Nephron (organoid): Measurements from ENCODE around the gene FANK1.

Experiments used
- H3K27ac Mint-ChIP-seq, 3 experiments: 2 replicates each; pipeline ENCODE4 v1.8.0; 2020; ENCODE audit warnings: mixed read lengths in 3 of 3, mild to moderate bottlenecking in 2 of 3, moderate library complexity in 1 of 3
- H3K27me3 Mint-ChIP-seq: 2 replicates; pipeline ENCODE4 v1.8.0; 2021; ENCODE audit warnings: low read depth, mild to moderate bottlenecking, moderate library complexity, mixed read lengths
- H3K36me3 Mint-ChIP-seq: 2 replicates; pipeline ENCODE4 v1.8.0; 2020; ENCODE audit warnings: low read depth, mixed read lengths
- H3K4me1 Mint-ChIP-seq: 2 replicates; pipeline ENCODE4 v1.8.0; 2020; ENCODE audit warnings: mixed read lengths
- H3K4me3 Mint-ChIP-seq, 3 experiments: 2 replicates each; pipeline ENCODE4 v1.8.0; 2020; ENCODE audit warnings: mild to moderate bottlenecking in 3 of 3, mixed read lengths in 3 of 3, moderate library complexity in 2 of 3
- H3K9me3 Mint-ChIP-seq: 2 replicates; pipeline ENCODE4 v1.8.0; 2020; ENCODE audit warnings: mixed read lengths
- TF ChIP-seq, protein P1 (sequence below), 3 experiments: fragments of 200-600 bp; sonication (generic); IDR thresholded peaks; one replicate each; pipeline ENCODE4 v1.5.0; 2021; ENCODE audit warnings: antibody characterized with exemption in 3 of 3; ENCODE audit not compliant: unreplicated experiment in 3 of 3

FANK1 gene

DNA sequence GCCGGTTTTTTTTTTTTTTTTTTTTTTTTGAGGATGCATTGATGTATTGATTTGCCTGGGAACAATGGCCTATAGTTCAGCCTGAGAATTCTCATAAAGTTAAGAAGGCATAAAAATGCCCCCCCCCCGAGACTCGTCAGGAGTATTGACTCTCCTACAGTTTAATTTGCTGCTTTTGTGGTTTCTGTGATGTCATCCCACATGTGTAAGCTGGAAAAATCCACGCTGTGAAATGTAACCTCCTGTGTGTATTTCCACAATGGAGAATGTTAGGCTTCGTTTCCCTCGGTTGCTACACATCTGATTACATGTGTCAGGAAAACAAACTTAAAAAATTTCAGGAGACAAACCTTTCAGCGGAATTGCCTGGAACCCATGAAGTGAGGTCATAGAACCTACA lies 117.9 kb downstream of the FANK1 start:
- Mint-ChIP-seq H3K4me1 (peaks cover 41% of the 10 kb centered on the region), H3K9me3 (peaks cover 4% of the 10 kb centered on the region), H3K4me3 (no peak overlapping the region), H3K27me3 (no peaks in the 10 kb centered on the region), H3K27ac (no peak overlapping the region), H3K36me3 (peaks cover 29% of the 10 kb centered on the region)
- TF ChIP-seq, protein P1, sequence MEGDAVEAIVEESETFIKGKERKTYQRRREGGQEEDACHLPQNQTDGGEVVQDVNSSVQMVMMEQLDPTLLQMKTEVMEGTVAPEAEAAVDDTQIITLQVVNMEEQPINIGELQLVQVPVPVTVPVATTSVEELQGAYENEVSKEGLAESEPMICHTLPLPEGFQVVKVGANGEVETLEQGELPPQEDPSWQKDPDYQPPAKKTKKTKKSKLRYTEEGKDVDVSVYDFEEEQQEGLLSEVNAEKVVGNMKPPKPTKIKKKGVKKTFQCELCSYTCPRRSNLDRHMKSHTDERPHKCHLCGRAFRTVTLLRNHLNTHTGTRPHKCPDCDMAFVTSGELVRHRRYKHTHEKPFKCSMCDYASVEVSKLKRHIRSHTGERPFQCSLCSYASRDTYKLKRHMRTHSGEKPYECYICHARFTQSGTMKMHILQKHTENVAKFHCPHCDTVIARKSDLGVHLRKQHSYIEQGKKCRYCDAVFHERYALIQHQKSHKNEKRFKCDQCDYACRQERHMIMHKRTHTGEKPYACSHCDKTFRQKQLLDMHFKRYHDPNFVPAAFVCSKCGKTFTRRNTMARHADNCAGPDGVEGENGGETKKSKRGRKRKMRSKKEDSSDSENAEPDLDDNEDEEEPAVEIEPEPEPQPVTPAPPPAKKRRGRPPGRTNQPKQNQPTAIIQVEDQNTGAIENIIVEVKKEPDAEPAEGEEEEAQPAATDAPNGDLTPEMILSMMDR (IDR thresholded peaks at IDR 0.05; ENCODE audit: unreplicated experiment in 3 of 3): no peak

GRCh38 chr10:126015413-126015812 lies 119.0 kb downstream of the FANK1 start:
- Mint-ChIP-seq H3K27ac (peak overlapping the region; percentile 12 to 85 (median 77)), H3K4me1 (peaks cover 32% of the 10 kb centered on the region), H3K27me3 (no peaks in the 10 kb centered on the region), H3K4me3 (no peak overlapping the region), H3K9me3 (peaks cover 4% of the 10 kb centered on the region), H3K36me3 (peaks cover 32% of the 10 kb centered on the region)
- TF ChIP-seq, protein P1 (IDR thresholded peaks at IDR 0.05; ENCODE audit: unreplicated experiment in 3 of 3): no peak

GRCh38 chr10:126016156-126016805 lies 119.9 kb downstream of the FANK1 start:
- no peak overlapping the region for H3K4me3 Mint-ChIP-seq
- no peaks in the 10 kb centered on the region for H3K27me3 Mint-ChIP-seq
- H3K36me3 Mint-ChIP-seq: peaks cover 26% of the 10 kb centered on the region
- H3K4me1 Mint-ChIP-seq: peaks cover 32% of the 10 kb centered on the region
- peak overlapping the region; percentile 60 to 85 (median 79) for H3K27ac Mint-ChIP-seq
- TF ChIP-seq, protein P1 (IDR thresholded peaks at IDR 0.05; ENCODE audit: unreplicated experiment in 3 of 3): no peak
- peaks cover 4% of the 10 kb centered on the region for H3K9me3 Mint-ChIP-seq

GRCh38 chr10:126016882-126017281 lies 120.5 kb downstream of the FANK1 start:
- Mint-ChIP-seq H3K36me3 (peaks cover 22% of the 10 kb centered on the region), H3K4me3 (peak overlapping the region in 1 of 3 experiments; percentile 14), H3K27ac (peak overlapping the region; percentile 60 to 85 (median 79)), H3K9me3 (peaks cover 3% of the 10 kb centered on the region), H3K4me1 (peaks cover 32% of the 10 kb centered on the region), H3K27me3 (no peaks in the 10 kb centered on the region)
- TF ChIP-seq, protein P1 (IDR thresholded peaks at IDR 0.05; ENCODE audit: unreplicated experiment in 3 of 3): no peak

DNA sequence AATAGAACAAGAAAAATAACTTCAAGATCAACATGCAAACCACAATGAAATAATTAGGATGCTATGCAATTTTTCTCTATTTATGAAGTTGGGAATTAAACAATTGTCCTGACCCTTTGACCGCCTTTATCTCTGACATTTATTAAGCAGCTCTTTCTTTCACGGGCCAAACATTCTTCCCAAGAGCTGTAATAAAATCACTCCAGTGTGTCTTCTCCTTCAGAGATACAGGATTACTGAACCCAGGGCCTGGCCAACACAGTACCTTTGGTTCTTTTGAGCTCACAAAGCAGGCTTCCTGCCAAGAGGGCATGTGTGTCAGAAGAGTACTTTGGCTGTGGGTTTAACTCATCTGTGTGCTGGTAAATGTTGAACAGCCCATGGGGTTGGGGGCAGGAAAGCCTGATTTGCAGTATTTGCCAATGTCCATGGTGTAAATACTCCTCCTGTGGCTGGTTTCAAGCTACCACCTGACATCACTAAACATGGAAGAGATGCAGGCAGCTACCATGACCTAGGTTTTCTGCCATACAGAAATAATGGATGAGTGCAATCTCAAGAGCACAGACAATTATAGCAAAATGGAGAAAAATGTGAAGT lies 121.7 kb downstream of the FANK1 start:
- Mint-ChIP-seq H3K4me3 (no peak overlapping the region), H3K4me1 (peaks cover 32% of the 10 kb centered on the region), H3K27ac (peak overlapping the region; percentile 38 to 85 (median 79)), H3K9me3 (no peaks in the 10 kb centered on the region), H3K36me3 (peaks cover 18% of the 10 kb centered on the region), H3K27me3 (no peaks in the 10 kb centered on the region)
- TF ChIP-seq, protein P1 (IDR thresholded peaks at IDR 0.05; ENCODE audit: unreplicated experiment in 3 of 3): no peak
